ENCODE data around the gene BCAS1.

Gene BCAS1

DNA sequence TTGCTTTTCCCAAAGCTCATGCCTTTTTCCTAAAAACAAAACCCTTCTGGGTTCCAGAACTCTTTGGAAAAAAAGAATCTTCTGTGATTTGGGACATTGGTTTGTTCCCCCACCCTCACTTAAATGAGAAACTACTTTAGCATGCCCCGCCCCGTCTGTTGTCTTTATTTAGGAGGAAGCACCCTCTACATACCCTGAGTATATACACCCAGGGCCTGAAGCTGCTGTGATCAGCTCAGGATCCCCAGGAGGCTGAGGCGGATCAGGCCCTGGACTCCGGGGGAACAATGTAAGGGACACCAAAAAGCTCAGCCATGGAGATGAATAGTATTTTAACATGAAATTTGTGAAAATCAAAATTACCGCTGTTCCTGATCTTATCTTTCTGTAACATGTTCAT, 1.4 kb downstream of the BCAS1 start (continued):
- TF ChIP-seq, protein P1, sequence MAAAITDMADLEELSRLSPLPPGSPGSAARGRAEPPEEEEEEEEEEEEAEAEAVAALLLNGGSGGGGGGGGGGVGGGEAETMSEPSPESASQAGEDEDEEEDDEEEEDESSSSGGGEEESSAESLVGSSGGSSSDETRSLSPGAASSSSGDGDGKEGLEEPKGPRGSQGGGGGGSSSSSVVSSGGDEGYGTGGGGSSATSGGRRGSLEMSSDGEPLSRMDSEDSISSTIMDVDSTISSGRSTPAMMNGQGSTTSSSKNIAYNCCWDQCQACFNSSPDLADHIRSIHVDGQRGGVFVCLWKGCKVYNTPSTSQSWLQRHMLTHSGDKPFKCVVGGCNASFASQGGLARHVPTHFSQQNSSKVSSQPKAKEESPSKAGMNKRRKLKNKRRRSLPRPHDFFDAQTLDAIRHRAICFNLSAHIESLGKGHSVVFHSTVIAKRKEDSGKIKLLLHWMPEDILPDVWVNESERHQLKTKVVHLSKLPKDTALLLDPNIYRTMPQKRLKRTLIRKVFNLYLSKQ (tag by site-specific recombination; IDR thresholded peaks at IDR 0.05; ENCODE audit: borderline replicate concordance) = no peak
- TF ChIP-seq, protein P2, sequence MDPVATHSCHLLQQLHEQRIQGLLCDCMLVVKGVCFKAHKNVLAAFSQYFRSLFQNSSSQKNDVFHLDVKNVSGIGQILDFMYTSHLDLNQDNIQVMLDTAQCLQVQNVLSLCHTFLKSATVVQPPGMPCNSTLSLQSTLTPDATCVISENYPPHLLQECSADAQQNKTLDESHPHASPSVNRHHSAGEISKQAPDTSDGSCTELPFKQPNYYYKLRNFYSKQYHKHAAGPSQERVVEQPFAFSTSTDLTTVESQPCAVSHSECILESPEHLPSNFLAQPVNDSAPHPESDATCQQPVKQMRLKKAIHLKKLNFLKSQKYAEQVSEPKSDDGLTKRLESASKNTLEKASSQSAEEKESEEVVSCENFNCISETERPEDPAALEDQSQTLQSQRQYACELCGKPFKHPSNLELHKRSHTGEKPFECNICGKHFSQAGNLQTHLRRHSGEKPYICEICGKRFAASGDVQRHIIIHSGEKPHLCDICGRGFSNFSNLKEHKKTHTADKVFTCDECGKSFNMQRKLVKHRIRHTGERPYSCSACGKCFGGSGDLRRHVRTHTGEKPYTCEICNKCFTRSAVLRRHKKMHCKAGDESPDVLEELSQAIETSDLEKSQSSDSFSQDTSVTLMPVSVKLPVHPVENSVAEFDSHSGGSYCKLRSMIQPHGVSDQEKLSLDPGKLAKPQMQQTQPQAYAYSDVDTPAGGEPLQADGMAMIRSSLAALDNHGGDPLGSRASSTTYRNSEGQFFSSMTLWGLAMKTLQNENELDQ (tag by site-specific recombination; IDR thresholded peaks at IDR 0.05; ENCODE audit: low read depth) = no peak
- TF ChIP-seq KLF16 (tag by site-specific recombination; IDR thresholded peaks at IDR 0.05) = no peak

DNA sequence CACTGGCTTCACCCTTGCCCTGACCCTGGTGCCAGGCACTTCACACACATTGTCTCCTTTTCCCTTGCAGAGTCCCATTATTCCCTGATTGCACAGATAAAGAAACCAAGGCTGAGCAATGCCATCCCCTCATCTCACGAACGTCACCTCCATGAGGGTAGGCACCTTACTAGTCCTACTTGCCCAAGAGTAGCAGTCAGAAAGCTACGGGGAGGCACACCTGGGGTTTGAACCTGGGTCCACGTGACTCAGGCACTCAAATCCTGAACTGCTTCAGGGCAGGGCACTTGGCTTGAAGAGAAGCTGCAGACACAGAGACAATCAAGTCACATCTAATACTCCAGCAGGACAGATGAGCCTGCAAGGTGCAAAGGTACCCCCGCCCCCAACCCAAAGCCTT, 1.9 kb downstream of the BCAS1 start:
- TF ChIP-seq, protein P3, sequence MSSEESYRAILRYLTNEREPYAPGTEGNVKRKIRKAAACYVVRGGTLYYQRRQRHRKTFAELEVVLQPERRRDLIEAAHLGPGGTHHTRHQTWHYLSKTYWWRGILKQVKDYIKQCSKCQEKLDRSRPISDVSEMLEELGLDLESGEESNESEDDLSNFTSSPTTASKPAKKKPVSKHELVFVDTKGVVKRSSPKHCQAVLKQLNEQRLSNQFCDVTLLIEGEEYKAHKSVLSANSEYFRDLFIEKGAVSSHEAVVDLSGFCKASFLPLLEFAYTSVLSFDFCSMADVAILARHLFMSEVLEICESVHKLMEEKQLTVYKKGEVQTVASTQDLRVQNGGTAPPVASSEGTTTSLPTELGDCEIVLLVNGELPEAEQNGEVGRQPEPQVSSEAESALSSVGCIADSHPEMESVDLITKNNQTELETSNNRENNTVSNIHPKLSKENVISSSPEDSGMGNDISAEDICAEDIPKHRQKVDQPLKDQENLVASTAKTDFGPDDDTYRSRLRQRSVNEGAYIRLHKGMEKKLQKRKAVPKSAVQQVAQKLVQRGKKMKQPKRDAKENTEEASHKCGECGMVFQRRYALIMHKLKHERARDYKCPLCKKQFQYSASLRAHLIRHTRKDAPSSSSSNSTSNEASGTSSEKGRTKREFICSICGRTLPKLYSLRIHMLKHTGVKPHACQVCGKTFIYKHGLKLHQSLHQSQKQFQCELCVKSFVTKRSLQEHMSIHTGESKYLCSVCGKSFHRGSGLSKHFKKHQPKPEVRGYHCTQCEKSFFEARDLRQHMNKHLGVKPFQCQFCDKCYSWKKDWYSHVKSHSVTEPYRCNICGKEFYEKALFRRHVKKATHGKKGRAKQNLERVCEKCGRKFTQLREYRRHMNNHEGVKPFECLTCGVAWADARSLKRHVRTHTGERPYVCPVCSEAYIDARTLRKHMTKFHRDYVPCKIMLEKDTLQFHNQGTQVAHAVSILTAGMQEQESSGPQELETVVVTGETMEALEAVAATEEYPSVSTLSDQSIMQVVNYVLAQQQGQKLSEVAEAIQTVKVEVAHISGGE (tag by site-specific recombination; conservative IDR thresholded peaks at IDR 0.05; ENCODE audit: low read depth) = no peak
- TF ChIP-seq ZNF621 (tag by site-specific recombination; IDR thresholded peaks at IDR 0.05) (no peak), ZNF624 (tag by site-specific recombination; IDR thresholded peaks at IDR 0.05) (no peak), ZNF416 (tag by site-specific recombination; IDR thresholded peaks at IDR 0.05) (no peak), HOXA7 (CRISPR knock-in tag; IDR thresholded peaks at IDR 0.05; ENCODE audit: borderline replicate concordance) (no peak), YY2 (tag by site-specific recombination; IDR thresholded peaks at IDR 0.05) (no peak), ZNF585B (tag by site-specific recombination; IDR thresholded peaks at IDR 0.05) (no peak), ZNF292 (tag by site-specific recombination; IDR thresholded peaks at IDR 0.05; ENCODE audit: borderline replicate concordance, low read depth) (no peak)
- TF ChIP-seq, protein P4, sequence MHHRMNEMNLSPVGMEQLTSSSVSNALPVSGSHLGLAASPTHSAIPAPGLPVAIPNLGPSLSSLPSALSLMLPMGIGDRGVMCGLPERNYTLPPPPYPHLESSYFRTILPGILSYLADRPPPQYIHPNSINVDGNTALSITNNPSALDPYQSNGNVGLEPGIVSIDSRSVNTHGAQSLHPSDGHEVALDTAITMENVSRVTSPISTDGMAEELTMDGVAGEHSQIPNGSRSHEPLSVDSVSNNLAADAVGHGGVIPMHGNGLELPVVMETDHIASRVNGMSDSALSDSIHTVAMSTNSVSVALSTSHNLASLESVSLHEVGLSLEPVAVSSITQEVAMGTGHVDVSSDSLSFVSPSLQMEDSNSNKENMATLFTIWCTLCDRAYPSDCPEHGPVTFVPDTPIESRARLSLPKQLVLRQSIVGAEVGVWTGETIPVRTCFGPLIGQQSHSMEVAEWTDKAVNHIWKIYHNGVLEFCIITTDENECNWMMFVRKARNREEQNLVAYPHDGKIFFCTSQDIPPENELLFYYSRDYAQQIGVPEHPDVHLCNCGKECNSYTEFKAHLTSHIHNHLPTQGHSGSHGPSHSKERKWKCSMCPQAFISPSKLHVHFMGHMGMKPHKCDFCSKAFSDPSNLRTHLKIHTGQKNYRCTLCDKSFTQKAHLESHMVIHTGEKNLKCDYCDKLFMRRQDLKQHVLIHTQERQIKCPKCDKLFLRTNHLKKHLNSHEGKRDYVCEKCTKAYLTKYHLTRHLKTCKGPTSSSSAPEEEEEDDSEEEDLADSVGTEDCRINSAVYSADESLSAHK (tag by site-specific recombination; IDR thresholded peaks at IDR 0.05) = no peak
- TF ChIP-seq, protein P5, sequence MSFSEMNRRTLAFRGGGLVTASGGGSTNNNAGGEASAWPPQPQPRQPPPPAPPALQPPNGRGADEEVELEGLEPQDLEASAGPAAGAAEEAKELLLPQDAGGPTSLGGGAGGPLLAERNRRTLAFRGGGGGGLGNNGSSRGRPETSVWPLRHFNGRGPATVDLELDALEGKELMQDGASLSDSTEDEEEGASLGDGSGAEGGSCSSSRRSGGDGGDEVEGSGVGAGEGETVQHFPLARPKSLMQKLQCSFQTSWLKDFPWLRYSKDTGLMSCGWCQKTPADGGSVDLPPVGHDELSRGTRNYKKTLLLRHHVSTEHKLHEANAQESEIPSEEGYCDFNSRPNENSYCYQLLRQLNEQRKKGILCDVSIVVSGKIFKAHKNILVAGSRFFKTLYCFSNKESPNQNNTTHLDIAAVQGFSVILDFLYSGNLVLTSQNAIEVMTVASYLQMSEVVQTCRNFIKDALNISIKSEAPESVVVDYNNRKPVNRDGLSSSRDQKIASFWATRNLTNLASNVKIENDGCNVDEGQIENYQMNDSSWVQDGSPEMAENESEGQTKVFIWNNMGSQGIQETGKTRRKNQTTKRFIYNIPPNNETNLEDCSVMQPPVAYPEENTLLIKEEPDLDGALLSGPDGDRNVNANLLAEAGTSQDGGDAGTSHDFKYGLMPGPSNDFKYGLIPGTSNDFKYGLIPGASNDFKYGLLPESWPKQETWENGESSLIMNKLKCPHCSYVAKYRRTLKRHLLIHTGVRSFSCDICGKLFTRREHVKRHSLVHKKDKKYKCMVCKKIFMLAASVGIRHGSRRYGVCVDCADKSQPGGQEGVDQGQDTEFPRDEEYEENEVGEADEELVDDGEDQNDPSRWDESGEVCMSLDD (tag by site-specific recombination; IDR thresholded peaks at IDR 0.05) = no peak
- CTCF ChIA-PET = interaction anchor here (0.7 kb wide), 1 partner anchor 9 kb away, joined by 3 read pairs; no protein-coding TSS in a partner anchor
- no peaks in the 10 kb centered on the region for H3K36me3 ChIP-seq (ENCODE audit: control insufficient read depth in 2 of 2, insufficient read depth in 1 of 2, low read length in 2 of 2)
- no peaks in the 10 kb centered on the region for H3K9me3 ChIP-seq (ENCODE audit: control insufficient read depth, insufficient read depth, low read depth, low read length)
- H3K4me1 ChIP-seq (ENCODE audit: control insufficient read depth, insufficient read depth, low read length) = no peaks in the 10 kb centered on the region
- H3K27ac ChIP-seq (ENCODE audit: extremely low read depth, low read depth, low read length) = no peak overlapping the region
- POLR2A ChIA-PET = no interaction called here
- no peak overlapping the region for H3K4me3 ChIP-seq (ENCODE audit: low read depth, low read length)

Measured in HEK293 (cell line).